ENCODE measurements around the gene TP53I13.

DNA sequence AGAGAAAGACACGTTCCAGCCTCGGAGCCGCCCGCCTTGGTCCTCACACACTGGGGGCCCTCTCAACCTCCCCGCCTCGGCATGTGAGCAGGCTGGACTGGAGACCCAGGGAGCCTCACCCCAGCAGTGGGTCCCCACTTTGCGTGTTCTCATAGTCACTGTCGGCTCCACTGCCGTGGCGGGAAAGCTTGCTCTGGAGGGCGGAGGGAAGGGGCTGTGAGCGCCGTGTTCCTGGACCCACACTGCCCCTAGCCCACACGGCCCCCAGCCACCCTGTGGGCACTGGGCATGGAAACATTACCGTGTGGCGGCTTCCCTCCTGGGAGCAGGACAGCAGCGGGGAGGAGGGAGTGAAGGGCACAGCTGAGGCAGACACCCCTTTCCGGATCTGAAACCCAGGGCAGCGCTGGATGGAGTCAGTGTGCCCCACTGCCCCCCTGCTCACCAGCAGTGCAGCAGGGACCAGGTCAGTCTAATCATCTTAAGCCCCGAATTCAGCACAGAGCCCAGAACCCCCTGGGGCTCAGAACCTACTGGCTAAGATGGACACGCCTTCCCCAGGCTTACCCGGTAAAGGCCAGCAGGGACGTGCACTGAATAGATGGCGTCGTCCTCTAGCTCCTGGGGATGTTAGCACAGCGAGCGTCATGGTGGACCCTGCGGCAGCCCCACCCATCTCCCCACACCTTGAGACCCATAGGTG is 7.2 kb downstream of the TP53I13 start:
- TF ChIP-seq POLR2AphosphoS5 (IDR thresholded peaks at IDR 0.05) = peak in 1 of 3 donors; percentile 45
- TF ChIP-seq, protein P1, sequence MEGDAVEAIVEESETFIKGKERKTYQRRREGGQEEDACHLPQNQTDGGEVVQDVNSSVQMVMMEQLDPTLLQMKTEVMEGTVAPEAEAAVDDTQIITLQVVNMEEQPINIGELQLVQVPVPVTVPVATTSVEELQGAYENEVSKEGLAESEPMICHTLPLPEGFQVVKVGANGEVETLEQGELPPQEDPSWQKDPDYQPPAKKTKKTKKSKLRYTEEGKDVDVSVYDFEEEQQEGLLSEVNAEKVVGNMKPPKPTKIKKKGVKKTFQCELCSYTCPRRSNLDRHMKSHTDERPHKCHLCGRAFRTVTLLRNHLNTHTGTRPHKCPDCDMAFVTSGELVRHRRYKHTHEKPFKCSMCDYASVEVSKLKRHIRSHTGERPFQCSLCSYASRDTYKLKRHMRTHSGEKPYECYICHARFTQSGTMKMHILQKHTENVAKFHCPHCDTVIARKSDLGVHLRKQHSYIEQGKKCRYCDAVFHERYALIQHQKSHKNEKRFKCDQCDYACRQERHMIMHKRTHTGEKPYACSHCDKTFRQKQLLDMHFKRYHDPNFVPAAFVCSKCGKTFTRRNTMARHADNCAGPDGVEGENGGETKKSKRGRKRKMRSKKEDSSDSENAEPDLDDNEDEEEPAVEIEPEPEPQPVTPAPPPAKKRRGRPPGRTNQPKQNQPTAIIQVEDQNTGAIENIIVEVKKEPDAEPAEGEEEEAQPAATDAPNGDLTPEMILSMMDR (IDR thresholded peaks at IDR 0.05 in 8 of 11, conservative IDR thresholded peaks at IDR 0.05 in 3 of 11) = no peak
- TF ChIP-seq POLR2A (IDR thresholded peaks at IDR 0.05) = no peak

All from spleen (tissue), 7 donors.